ENCODE results near the gene VWA5A. TPM values are rescaled to one million over a fixed set of nuclear protein-coding genes. Genes with fewer than 3 reads are reported as not detected.

VWA5A gene
- total RNA-seq, 1 experiment from 2014 or later: 3.1 TPM

- BruUV-seq (replicated peaks): no TSS peak
- Histone ChIP-seq H3K27ac (ENCODE audit: low read length) (no peak overlapping the region), H3K9me3 (ENCODE audit: control insufficient read depth, insufficient read depth, low read depth, low read length) (no peaks in the 10 kb centered on the region), H3K27me3 (ENCODE audit: control insufficient read depth, insufficient read depth, low read length) (no peaks in the 10 kb centered on the region; the same call in 1 of the 2 replicates), H3K4me1 (ENCODE audit: control insufficient read depth, insufficient read depth, low read length) (no peaks in the 10 kb centered on the region), H3K36me3 (ENCODE audit: control insufficient read depth, insufficient read depth, low read length) (no peaks in the 10 kb centered on the region), H3K4me3 (ENCODE audit: low read depth in 2 of 2, low read length in 2 of 2) (no peak overlapping the region)
- ChIA-PET CTCF (no interaction called here), POLR2A (no interaction called here)
- ATAC-seq (no peak), DNase-seq (ENCODE audit: low read depth, low spot score) (no peak)
- in situ Hi-C loops (cut with HindIII; ENCODE audit: low pct_unique_long_range_greater_than_20kb, low sequenced_read_pairs) (no loop called here), intact Hi-C loops (cut with micrococcal nuclease; ENCODE audit: unreplicated experiment) (no loop called here)
- TF ChIP-seq TCF7L2 (IDR thresholded peaks at IDR 0.05; ENCODE audit: low read depth, low read length): no peak
- no peak for TF ChIP-seq POLR2AphosphoS5 (IDR thresholded peaks at IDR 0.05; ENCODE audit: low read depth, low read length)
- TF ChIP-seq, protein P1, sequence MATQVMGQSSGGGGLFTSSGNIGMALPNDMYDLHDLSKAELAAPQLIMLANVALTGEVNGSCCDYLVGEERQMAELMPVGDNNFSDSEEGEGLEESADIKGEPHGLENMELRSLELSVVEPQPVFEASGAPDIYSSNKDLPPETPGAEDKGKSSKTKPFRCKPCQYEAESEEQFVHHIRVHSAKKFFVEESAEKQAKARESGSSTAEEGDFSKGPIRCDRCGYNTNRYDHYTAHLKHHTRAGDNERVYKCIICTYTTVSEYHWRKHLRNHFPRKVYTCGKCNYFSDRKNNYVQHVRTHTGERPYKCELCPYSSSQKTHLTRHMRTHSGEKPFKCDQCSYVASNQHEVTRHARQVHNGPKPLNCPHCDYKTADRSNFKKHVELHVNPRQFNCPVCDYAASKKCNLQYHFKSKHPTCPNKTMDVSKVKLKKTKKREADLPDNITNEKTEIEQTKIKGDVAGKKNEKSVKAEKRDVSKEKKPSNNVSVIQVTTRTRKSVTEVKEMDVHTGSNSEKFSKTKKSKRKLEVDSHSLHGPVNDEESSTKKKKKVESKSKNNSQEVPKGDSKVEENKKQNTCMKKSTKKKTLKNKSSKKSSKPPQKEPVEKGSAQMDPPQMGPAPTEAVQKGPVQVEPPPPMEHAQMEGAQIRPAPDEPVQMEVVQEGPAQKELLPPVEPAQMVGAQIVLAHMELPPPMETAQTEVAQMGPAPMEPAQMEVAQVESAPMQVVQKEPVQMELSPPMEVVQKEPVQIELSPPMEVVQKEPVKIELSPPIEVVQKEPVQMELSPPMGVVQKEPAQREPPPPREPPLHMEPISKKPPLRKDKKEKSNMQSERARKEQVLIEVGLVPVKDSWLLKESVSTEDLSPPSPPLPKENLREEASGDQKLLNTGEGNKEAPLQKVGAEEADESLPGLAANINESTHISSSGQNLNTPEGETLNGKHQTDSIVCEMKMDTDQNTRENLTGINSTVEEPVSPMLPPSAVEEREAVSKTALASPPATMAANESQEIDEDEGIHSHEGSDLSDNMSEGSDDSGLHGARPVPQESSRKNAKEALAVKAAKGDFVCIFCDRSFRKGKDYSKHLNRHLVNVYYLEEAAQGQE (IDR thresholded peaks at IDR 0.05; ENCODE audit: insufficient read depth in 1 of 2, low read depth in 2 of 2, low read length in 1 of 2): no peak
- TF ChIP-seq, protein P2, sequence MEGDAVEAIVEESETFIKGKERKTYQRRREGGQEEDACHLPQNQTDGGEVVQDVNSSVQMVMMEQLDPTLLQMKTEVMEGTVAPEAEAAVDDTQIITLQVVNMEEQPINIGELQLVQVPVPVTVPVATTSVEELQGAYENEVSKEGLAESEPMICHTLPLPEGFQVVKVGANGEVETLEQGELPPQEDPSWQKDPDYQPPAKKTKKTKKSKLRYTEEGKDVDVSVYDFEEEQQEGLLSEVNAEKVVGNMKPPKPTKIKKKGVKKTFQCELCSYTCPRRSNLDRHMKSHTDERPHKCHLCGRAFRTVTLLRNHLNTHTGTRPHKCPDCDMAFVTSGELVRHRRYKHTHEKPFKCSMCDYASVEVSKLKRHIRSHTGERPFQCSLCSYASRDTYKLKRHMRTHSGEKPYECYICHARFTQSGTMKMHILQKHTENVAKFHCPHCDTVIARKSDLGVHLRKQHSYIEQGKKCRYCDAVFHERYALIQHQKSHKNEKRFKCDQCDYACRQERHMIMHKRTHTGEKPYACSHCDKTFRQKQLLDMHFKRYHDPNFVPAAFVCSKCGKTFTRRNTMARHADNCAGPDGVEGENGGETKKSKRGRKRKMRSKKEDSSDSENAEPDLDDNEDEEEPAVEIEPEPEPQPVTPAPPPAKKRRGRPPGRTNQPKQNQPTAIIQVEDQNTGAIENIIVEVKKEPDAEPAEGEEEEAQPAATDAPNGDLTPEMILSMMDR (IDR thresholded peaks at IDR 0.05): no peak
- no peak for TF ChIP-seq SIN3A (IDR thresholded peaks at IDR 0.05; ENCODE audit: borderline replicate concordance, insufficient read depth, low read depth, low read length)
These were observed 24.3 kb upstream of the VWA5A start for GRCh38 chr11:124090996-124091395.

DNA sequence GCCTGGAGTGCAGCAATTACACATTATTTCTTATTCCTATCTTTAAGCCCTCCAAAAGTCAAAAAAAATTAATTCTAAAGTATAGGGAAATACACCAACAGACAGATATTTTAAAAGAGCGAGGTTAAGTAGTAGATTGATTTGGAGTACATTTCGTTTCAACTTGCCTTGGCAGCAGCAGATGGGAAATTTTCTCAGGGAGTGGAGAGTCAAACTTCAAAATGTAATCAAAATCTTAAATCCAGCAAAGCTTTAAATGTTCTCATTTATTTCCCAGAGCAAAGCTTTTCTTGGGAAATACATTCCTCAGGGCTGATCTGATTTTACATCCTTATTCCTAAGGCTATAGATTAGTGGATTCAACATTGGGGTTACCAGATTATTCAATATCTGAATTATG lies 21.9 kb upstream of the VWA5A start:
- Histone ChIP-seq H3K4me3 (ENCODE audit: low read depth in 2 of 2, low read length in 2 of 2) (no peak overlapping the region), H3K27ac (ENCODE audit: low read length) (no peak overlapping the region), H3K9me3 (ENCODE audit: control insufficient read depth, insufficient read depth, low read depth, low read length) (no peaks in the 10 kb centered on the region), H3K27me3 (ENCODE audit: control insufficient read depth, insufficient read depth, low read length) (no peaks in the 10 kb centered on the region; the same call in 1 of the 2 replicates), H3K36me3 (ENCODE audit: control insufficient read depth, insufficient read depth, low read length) (no peaks in the 10 kb centered on the region), H3K4me1 (ENCODE audit: control insufficient read depth, insufficient read depth, low read length) (no peaks in the 10 kb centered on the region)
- DNase-seq (ENCODE audit: low read depth, low spot score) (no peak), ATAC-seq (no peak)
- ChIA-PET CTCF (no interaction called here), POLR2A (no interaction called here)
- BruUV-seq (replicated peaks): no TSS peak
- intact Hi-C loops (cut with micrococcal nuclease; ENCODE audit: unreplicated experiment): no loop called here
- TF ChIP-seq TCF7L2 (IDR thresholded peaks at IDR 0.05; ENCODE audit: low read depth, low read length) (no peak), POLR2AphosphoS5 (IDR thresholded peaks at IDR 0.05; ENCODE audit: low read depth, low read length) (no peak), SIN3A (IDR thresholded peaks at IDR 0.05; ENCODE audit: borderline replicate concordance, insufficient read depth, low read depth, low read length) (no peak)
- TF ChIP-seq, protein P2 (IDR thresholded peaks at IDR 0.05): no peak
- TF ChIP-seq, protein P1 (IDR thresholded peaks at IDR 0.05; ENCODE audit: insufficient read depth in 1 of 2, low read depth in 2 of 2, low read length in 1 of 2): no peak
- in situ Hi-C loops (cut with HindIII; ENCODE audit: low pct_unique_long_range_greater_than_20kb, low sequenced_read_pairs): no loop called here

Data from Panc1 (cell line).